H1 (cell line): ENCODE measurements around the gene SMG5. TPM values are rescaled to one million over a fixed set of nuclear protein-coding genes. Genes with fewer than 3 reads are reported as not detected.
"Not testable (repeated sequence)": the region's sequence is repeated elsewhere in the genome, so short reads cannot be mapped to it uniquely, and the experiment has no call there.

Source experiments
- CTCF ChIA-PET: fragments of 300-600 bp; sonication (Branson Sonifier 250); formaldehyde crosslinking; loops from one replicate; lab custom pipeline; 2021; ENCODE audit not compliant: partially characterized antibody; lab: Charles Lee
- POLR2A ChIA-PET: fragments of 300-600 bp; sonication (Branson Sonifier 250); formaldehyde crosslinking; loops from one replicate; lab custom pipeline; 2021; ENCODE audit warnings: inconsistent platforms; ENCODE audit not compliant: partially characterized antibody; lab: Charles Lee
- DNase-seq, 2 experiments: peaks; one replicate each; pipeline versions ENCODE4 v3.0.0 to v3.0.0-alpha.2; 2010 to 2022; ENCODE audit warnings: low spot score in 2 of 2, low read depth in 1 of 2, mixed read lengths in 1 of 2
- FAIRE-seq: peaks from 2 replicates; lab custom pipeline; 2011; peaks lifted over from hg19 to GRCh38; lab: Jason Lieb, UNC
- H2AFZ ChIP-seq: 2 replicates; pipeline ENCODE4 v1.8.1; 2012; ENCODE audit warnings: low read length, inconsistent platforms
- H2AK5ac ChIP-seq: 2 replicates; pipeline ENCODE4 v1.6.1; 2013; ENCODE audit warnings: low read depth, low read length
- H2BK120ac ChIP-seq: replicated peaks from 2 replicates; pipeline ENCODE3; 2013; ENCODE audit warnings: low read depth, low read length, inconsistent platforms
- H2BK12ac ChIP-seq: 2 replicates; pipeline ENCODE4 v1.6.1; 2013; ENCODE audit warnings: low read depth, low read length
- H2BK15ac ChIP-seq: 2 replicates; pipeline ENCODE4 v1.6.1; 2013; ENCODE audit warnings: low read length
- H2BK20ac ChIP-seq: 2 replicates; pipeline ENCODE4 v1.6.1; 2013; ENCODE audit warnings: low read length
- H2BK5ac ChIP-seq: 2 replicates; pipeline ENCODE4 v1.6.1; 2013; ENCODE audit warnings: low read depth, low read length
- H3K14ac ChIP-seq: 2 replicates; pipeline ENCODE4 v1.6.1; 2013; ENCODE audit warnings: inconsistent platforms; ENCODE audit not compliant: insufficient read length
- H3K18ac ChIP-seq: 2 replicates; pipeline ENCODE4 v1.6.1; 2013; ENCODE audit warnings: low read length; ENCODE audit errors: extremely low read depth
- H3K23ac ChIP-seq: 2 replicates; pipeline ENCODE4 v1.6.1; 2013; ENCODE audit warnings: inconsistent platforms; ENCODE audit not compliant: insufficient read length
- H3K23me2 ChIP-seq: 2 replicates; pipeline ENCODE4 v1.6.1; 2013; ENCODE audit warnings: low read depth, low read length
- H3K27ac ChIP-seq: 2 replicates; pipeline ENCODE4 v1.6.1; 2011; ENCODE audit warnings: low read depth, low read length, inconsistent platforms
- H3K27me3 ChIP-seq, 4 experiments: replicated peaks in 1 of 4; 1 replicate in 1 of 4; 2 replicates in 3 of 4; pipeline versions ENCODE4 v1.6.1 to v1.8.1; 2011 to 2013; ENCODE audit warnings: low read length in 3 of 4, mild to moderate bottlenecking in 3 of 4, inconsistent platforms in 2 of 4, mixed read lengths in 2 of 4, moderate library complexity in 1 of 4; ENCODE audit not compliant: control insufficient read depth in 3 of 4, insufficient read depth in 3 of 4; ENCODE audit errors: extremely low read depth in 1 of 4
- H3K36me3 ChIP-seq, 4 experiments: 2 replicates each; pipeline versions ENCODE4 v1.6.1 to v1.8.1; 2011 to 2013; ENCODE audit warnings: mild to moderate bottlenecking in 4 of 4, low read length in 3 of 4, moderate library complexity in 2 of 4, control low read depth in 1 of 4, inconsistent platforms in 1 of 4; ENCODE audit not compliant: insufficient read depth in 4 of 4, control insufficient read depth in 2 of 4
- H3K4ac ChIP-seq: replicated peaks from 2 replicates; pipeline ENCODE3; 2013; ENCODE audit warnings: low read length, low read depth, mixed read lengths, inconsistent platforms; ENCODE audit not compliant: insufficient read length
- H3K4me1 ChIP-seq, 4 experiments: replicated peaks in 1 of 4; 1 replicate in 1 of 4; 2 replicates in 3 of 4; pipeline versions ENCODE4 v1.6.1 to v1.8.1; 2011 to 2013; ENCODE audit warnings: low read length in 3 of 4, inconsistent platforms in 2 of 4, mixed read lengths in 1 of 4; ENCODE audit not compliant: insufficient read depth in 4 of 4, control insufficient read depth in 3 of 4
- H3K4me2 ChIP-seq, 2 experiments: 2 replicates each; pipeline versions ENCODE4 v1.6.1 to v1.8.1; 2011 to 2013; ENCODE audit warnings: low read depth in 2 of 2, low read length in 2 of 2, control low read depth in 1 of 2, inconsistent platforms in 1 of 2, mild to moderate bottlenecking in 1 of 2; ENCODE audit not compliant: insufficient read depth in 1 of 2
- H3K4me3 ChIP-seq, 4 experiments: fragments of 200-600, 300-600 bp in 1 of 4; sonication (generic), shearing (Covaris generic), sonication (Bioruptor Twin) in 1 of 4; 2 replicates each; pipeline versions ENCODE4 v1.5.1 to v1.8.1; 2011 to 2016; ENCODE audit warnings: low read length in 4 of 4, low read depth in 3 of 4, control low read depth in 2 of 4, inconsistent platforms in 2 of 4, mild to moderate bottlenecking in 2 of 4, mixed read lengths in 1 of 4, moderate library complexity in 1 of 4; ENCODE audit not compliant: insufficient read depth in 2 of 4; ENCODE audit errors: extremely low read depth in 1 of 4
- H3K56ac ChIP-seq: replicated peaks from 2 replicates; pipeline ENCODE3; 2013; ENCODE audit warnings: low read depth, mild to moderate bottlenecking, mixed read lengths, low read length, inconsistent platforms; ENCODE audit not compliant: insufficient read length
- H3K79me1 ChIP-seq: 2 replicates; pipeline ENCODE4 v1.6.1; 2013; ENCODE audit warnings: low read depth, low read length, control low read depth
- H3K79me2 ChIP-seq, 2 experiments: 2 replicates each; pipeline versions ENCODE4 v1.6.1 to v1.8.1; 2012 to 2013; ENCODE audit warnings: low read length in 2 of 2, mild to moderate bottlenecking in 2 of 2, inconsistent platforms in 1 of 2; ENCODE audit not compliant: insufficient read depth in 2 of 2, control insufficient read depth in 1 of 2
- H3K9ac ChIP-seq, 4 experiments: replicated peaks in 1 of 4; 1 replicate in 1 of 4; 2 replicates in 3 of 4; pipeline versions ENCODE4 v1.6.1 to v1.8.1; 2011 to 2013; ENCODE audit warnings: low read depth in 3 of 4, low read length in 3 of 4, control low read depth in 2 of 4, mild to moderate bottlenecking in 2 of 4, moderate library complexity in 2 of 4, inconsistent platforms in 1 of 4; ENCODE audit errors: extremely low read depth in 1 of 4
- H3K9me3 ChIP-seq, 2 experiments: 2 replicates each; pipeline versions ENCODE4 v1.6.1 to v1.8.1; 2012 to 2013; ENCODE audit warnings: mild to moderate bottlenecking in 2 of 2, moderate library complexity in 2 of 2, control low read depth in 1 of 2, inconsistent platforms in 1 of 2, low read depth in 1 of 2, low read length in 1 of 2, mixed read lengths in 1 of 2; ENCODE audit not compliant: insufficient read depth in 2 of 2
- H4K20me1 ChIP-seq, 2 experiments: replicated peaks in 1 of 2; 2 replicates each; pipeline versions ENCODE3 to v1.8.1; 2011 to 2013; ENCODE audit warnings: inconsistent platforms in 2 of 2, low read length in 2 of 2, mild to moderate bottlenecking in 1 of 2; ENCODE audit not compliant: insufficient read depth in 2 of 2, control insufficient read depth in 1 of 2
- H4K5ac ChIP-seq: 2 replicates; pipeline ENCODE4 v1.6.1; 2013; ENCODE audit warnings: low read length, low read depth, mixed read lengths, inconsistent platforms; ENCODE audit not compliant: insufficient read length
- H4K8ac ChIP-seq: 2 replicates; pipeline ENCODE4 v1.8.0; 2013; ENCODE audit warnings: mild to moderate bottlenecking, moderate library complexity, low read length, inconsistent platforms; ENCODE audit not compliant: insufficient read depth; ENCODE audit errors: extremely low read depth
- H4K91ac ChIP-seq: replicated peaks from 2 replicates; pipeline ENCODE3; 2013; ENCODE audit warnings: low read length, mixed read lengths, inconsistent platforms; ENCODE audit not compliant: insufficient read length
- CREB1 ChIP-seq: IDR thresholded peaks from 2 replicates; pipeline ENCODE4 v1.6.1; 2012; ENCODE audit warnings: inconsistent platforms
- CTBP2 ChIP-seq: IDR thresholded peaks from 2 replicates; pipeline ENCODE4 v1.7.0; 2011; ENCODE audit warnings: borderline replicate concordance, mild to moderate bottlenecking, moderate library complexity, mixed read lengths, low read length; ENCODE audit not compliant: insufficient read depth, insufficient read length
- GABPA ChIP-seq: IDR thresholded peaks from 2 replicates; pipeline ENCODE4 v1.6.1; 2011; ENCODE audit warnings: mild to moderate bottlenecking, low read length, moderate library complexity, borderline replicate concordance; ENCODE audit not compliant: insufficient read depth
- GTF2F1 ChIP-seq: IDR thresholded peaks from 2 replicates; pipeline ENCODE4 v1.6.1; 2012; ENCODE audit warnings: low read depth, low read length, improper control_type of control experiment, borderline replicate concordance
- JUN ChIP-seq: IDR thresholded peaks from 2 replicates; pipeline ENCODE4 v1.6.1; 2011; ENCODE audit warnings: low read depth, mild to moderate bottlenecking, improper control_type of control experiment, low read length
- MAFK ChIP-seq: IDR thresholded peaks from 2 replicates; pipeline ENCODE4 v1.6.1; 2012; ENCODE audit warnings: low read depth, mild to moderate bottlenecking, improper control_type of control experiment, low read length
- SRF ChIP-seq: IDR thresholded peaks from 2 replicates; pipeline ENCODE4 v1.6.1; 2011; ENCODE audit warnings: mild to moderate bottlenecking, low read depth, low read length, moderate library complexity
- WGBS, 2 experiments: shearing (Covaris generic) in 1 of 2; methylation state at CpG; one replicate each; pipeline versions ENCODE4 v1.1.6 to v1.1.7; 2013 to 2015; ENCODE audit warnings: low lambda C conversion rate in 2 of 2, mixed read lengths in 2 of 2, inconsistent platforms in 1 of 2, low coverage in 1 of 2, missing lambda C conversion rate in 1 of 2; ENCODE audit not compliant: insufficient replicate concordance in 2 of 2, insufficient coverage in 1 of 2, insufficient read length in 1 of 2; ENCODE audit errors: extremely low coverage in 1 of 2, missing lambda C conversion rate in 1 of 2; 5-methylcytosine and 5-hydroxymethylcytosine counted together
- polyA plus RNA-seq, 7 experiments: library from polyadenylated mRNA; depleted of rRNA in 3 of 7; stranded (reverse) in 5 of 7; unstranded in 2 of 7; fragments of >200 nt in 5 of 7; fragments of 200-250 nt in 2 of 7; gene quantifications; 1 replicate in 5 of 7; 2 replicates in 1 of 7; 4 replicates in 1 of 7; pipeline versions ENCODE4 v1.2.1 to v1.2.3, GENCODE V29; 2011 to 2013; ENCODE audit warnings: missing spikeins in 2 of 7, mixed read lengths in 2 of 7
- total RNA-seq: library from RNA; stranded (reverse); fragmentation: NEBNext Ultra II Directional; extraction: Animal tissue kit (Norgen Biotek cat#: 25700); gene quantifications from 2 replicates; pipeline ENCODE4 v1.2.1, GENCODE V29; 2021

SMG5 gene
- total and polyA plus RNA-seq, 2 of the 8 experiments (the other 6 are each of a cell fraction or from before 2014, with no cell fraction given) = 32.7 to 98.0 TPM

DNA sequence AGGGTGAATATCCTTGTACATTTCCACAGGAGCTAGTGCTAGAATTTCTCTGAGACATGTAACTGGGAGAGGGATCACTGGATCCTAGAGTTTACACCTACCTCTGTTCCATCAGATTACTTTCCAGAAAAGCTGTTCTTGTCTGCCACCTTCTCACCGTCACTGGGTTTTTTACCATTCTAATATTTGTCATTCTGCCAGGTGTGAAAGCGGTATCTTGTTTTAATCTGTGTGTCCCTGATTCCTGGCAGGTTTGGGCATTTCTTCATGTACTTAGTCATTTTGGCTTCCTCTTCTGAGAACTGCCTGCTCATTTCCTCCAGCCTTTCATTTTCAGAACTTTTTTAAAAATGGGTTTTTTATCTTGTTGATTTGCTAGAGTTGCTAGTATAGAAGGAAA lies 64.8 kb downstream of the SMG5 start (continued):
- TF ChIP-seq CTBP2 (no peak), MAFK (no peak), GABPA (no peak), SRF (no peak), JUN (no peak), CREB1 (no peak), GTF2F1 (no peak)

DNA sequence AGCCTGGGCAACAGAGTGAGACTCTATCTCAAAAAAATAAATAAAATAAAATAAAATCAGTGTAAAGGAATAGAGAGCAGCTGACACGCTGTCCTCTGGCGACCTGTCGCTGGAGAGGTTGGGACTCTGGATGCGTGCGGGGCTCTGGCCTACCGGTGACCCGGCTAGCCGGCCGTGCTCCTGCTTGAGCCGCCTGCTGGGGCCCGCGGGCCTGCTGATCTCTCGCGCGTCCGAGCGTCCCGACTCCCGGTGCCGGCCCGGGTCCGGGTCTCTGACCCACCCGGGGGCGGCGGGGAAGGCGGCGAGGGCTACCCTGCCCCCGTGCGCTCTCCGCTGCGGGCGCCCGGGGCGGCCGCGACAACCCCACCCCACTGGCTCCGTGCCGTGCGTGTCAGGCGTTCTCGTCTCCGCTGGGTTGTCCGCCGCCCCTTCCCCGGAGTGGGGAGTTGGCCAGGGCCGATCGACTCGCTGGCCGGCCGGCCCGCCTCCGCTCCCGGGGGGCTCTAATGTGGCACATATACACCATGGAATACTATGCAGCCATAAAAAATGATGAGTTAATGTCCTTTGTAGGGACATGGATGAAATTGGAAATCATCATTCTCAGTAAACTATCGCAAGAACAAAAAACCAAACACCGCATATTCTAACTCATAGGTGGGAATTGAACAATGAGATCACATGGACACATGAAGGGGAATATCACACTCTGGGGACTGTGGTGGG lies 66.1 kb downstream of the SMG5 start:
- H2BK5ac ChIP-seq, H3K18ac ChIP-seq, H4K5ac ChIP-seq, H3K4me1 ChIP-seq, H3K23ac ChIP-seq, H3K56ac ChIP-seq, H2BK20ac ChIP-seq, H2BK120ac ChIP-seq, H3K4ac ChIP-seq, H2BK12ac ChIP-seq, H3K9ac ChIP-seq, H4K20me1 ChIP-seq, H3K27me3 ChIP-seq, H2BK15ac ChIP-seq, H3K23me2 ChIP-seq, H3K9me3 ChIP-seq, H3K4me2 ChIP-seq, H2AK5ac ChIP-seq, H2AFZ ChIP-seq, H4K8ac ChIP-seq, H3K27ac ChIP-seq, H3K14ac ChIP-seq, H4K91ac ChIP-seq, CTCF ChIA-PET, DNase-seq, H3K4me3 ChIP-seq: not testable (repeated sequence)
- 94% methylated on average over 54 of the region's 55 CpGs; no CpG with 5 or more reads in 1 of the 2 experiments for WGBS, 2 experiments
- H3K79me1 ChIP-seq = peaks cover 10% of the 10 kb centered on the region
- H3K79me2 ChIP-seq = peaks cover 7 to 28% of the 10 kb centered on the region in 2 experiments
- H3K36me3 ChIP-seq = peaks cover 0 to 20% (median 5%) of the 10 kb centered on the region in 4 experiments; a peak in 5 of 8 replicates
- POLR2A ChIA-PET = interaction anchor here (0.6 to 6.5 kb wide), 7 partner anchors 8 to 300 kb away, joined by 3 to 77 read pairs (median 3); no protein-coding TSS in a partner anchor
- FAIRE-seq = peak; percentile 100
